Measurements from ENCODE around the gene COL6A6. TPM values are rescaled to one million over a fixed set of nuclear protein-coding genes. Genes with fewer than 3 reads are reported as not detected.

The COL6A6 gene
- total RNA-seq, 4 donors from 2014 or later = under 0.01 TPM; not detected in 2

- no peak for TF ChIP-seq EP300 (IDR thresholded peaks at IDR 0.05; ENCODE audit: low read depth)
- TF ChIP-seq POLR2AphosphoS5 (IDR thresholded peaks at IDR 0.05) = no peak
- no peak for TF ChIP-seq POLR2A (IDR thresholded peaks at IDR 0.05)
- TF ChIP-seq, protein P1, sequence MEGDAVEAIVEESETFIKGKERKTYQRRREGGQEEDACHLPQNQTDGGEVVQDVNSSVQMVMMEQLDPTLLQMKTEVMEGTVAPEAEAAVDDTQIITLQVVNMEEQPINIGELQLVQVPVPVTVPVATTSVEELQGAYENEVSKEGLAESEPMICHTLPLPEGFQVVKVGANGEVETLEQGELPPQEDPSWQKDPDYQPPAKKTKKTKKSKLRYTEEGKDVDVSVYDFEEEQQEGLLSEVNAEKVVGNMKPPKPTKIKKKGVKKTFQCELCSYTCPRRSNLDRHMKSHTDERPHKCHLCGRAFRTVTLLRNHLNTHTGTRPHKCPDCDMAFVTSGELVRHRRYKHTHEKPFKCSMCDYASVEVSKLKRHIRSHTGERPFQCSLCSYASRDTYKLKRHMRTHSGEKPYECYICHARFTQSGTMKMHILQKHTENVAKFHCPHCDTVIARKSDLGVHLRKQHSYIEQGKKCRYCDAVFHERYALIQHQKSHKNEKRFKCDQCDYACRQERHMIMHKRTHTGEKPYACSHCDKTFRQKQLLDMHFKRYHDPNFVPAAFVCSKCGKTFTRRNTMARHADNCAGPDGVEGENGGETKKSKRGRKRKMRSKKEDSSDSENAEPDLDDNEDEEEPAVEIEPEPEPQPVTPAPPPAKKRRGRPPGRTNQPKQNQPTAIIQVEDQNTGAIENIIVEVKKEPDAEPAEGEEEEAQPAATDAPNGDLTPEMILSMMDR (IDR thresholded peaks at IDR 0.05) = no peak
- Histone ChIP-seq H3K36me3 (no peaks in the 10 kb centered on the region), H3K4me3 (no peak overlapping the region), H3K9me3 (no peaks in the 10 kb centered on the region), H3K27me3 (no peaks in the 10 kb centered on the region), H3K27ac (no peak overlapping the region), H3K4me1 (no peaks in the 10 kb centered on the region)
- WGBS, 2 donors (ENCODE audit: low coverage in 1 of 2) = 83% methylated on average over 6 of the region's 6 CpGs; no CpG with 5 or more reads in 1 of the 2 donors
- DNase-seq = no peak
- intact Hi-C loops (cut with DNase I; ENCODE audit: low total_unique reads) = no loop called here
- in situ Hi-C loops (cut with MboI; ENCODE audit: low pct_ligation_motif_present in 1 of 4, low pct_unique_long_range_greater_than_20kb in 1 of 4, low sequenced_read_pairs in 3 of 4) = loop anchor here in 1 of 4 donors (25.0 kb wide), 1 partner anchor 96 kb away; no protein-coding TSS in a partner anchor
These were observed 25.5 kb upstream of the COL6A6 start for GRCh38 chr3:130491431-130491830.

DNA sequence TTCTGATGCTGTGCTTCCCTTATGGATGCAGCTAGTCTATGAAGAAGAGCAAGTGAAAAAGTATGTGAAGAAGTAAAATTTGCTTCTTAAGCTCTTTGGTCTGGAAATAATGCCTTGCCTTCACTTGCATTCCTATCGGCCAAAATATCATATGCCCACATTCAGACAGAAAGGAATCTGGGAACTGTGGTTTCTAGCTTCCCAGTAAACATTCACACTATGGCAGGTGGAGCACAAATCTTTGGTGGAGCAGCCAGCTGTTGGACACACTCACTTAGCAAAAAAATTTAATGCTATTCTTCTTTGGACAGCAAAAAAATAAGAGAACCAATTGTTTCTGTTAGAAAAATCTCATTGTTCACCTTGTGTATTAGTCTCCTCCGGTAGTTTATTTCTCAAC is 12.3 kb upstream of the COL6A6 start:
- Histone ChIP-seq H3K36me3 (no peaks in the 10 kb centered on the region), H3K27ac (no peak overlapping the region), H3K9me3 (no peaks in the 10 kb centered on the region), H3K4me3 (no peak overlapping the region), H3K4me1 (no peaks in the 10 kb centered on the region), H3K27me3 (no peaks in the 10 kb centered on the region)
- in situ Hi-C loops (cut with MboI; ENCODE audit: low pct_ligation_motif_present in 1 of 4, low pct_unique_long_range_greater_than_20kb in 1 of 4, low sequenced_read_pairs in 3 of 4) (no loop called here), intact Hi-C loops (cut with DNase I; ENCODE audit: low total_unique reads) (no loop called here)
- no peak for TF ChIP-seq POLR2A (IDR thresholded peaks at IDR 0.05)
- TF ChIP-seq POLR2AphosphoS5 (IDR thresholded peaks at IDR 0.05) = no peak
- TF ChIP-seq, protein P1 (IDR thresholded peaks at IDR 0.05) = no peak
- no peak for TF ChIP-seq EP300 (IDR thresholded peaks at IDR 0.05; ENCODE audit: low read depth)
- WGBS, 2 donors (ENCODE audit: low coverage in 1 of 2) = 87 to 89% methylated on average over 1 to 2 of the region's 2 CpGs
- no peak for DNase-seq

DNA sequence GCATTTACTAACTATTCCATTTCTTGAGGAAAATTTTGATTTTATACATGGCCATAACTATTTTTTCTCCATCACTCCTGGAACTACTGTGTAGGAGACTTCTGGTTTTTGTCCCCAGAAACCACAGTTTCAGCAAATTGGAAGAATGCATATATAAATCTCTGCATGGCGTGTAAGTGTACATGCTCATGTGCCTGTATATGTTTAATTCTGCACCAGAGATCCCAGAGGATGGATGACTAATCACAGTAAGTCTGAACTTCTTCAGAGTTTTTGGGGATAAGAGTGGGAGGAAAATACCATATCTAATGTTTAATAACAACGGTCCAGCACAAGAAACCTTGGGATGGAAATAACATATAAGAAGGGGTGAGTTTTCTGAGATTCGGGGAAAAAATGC is 10.9 kb upstream of the COL6A6 start:
- 64 to 69% methylated on average over 3 of the region's 3 CpGs for WGBS, 2 donors (ENCODE audit: low coverage in 1 of 2)
- intact Hi-C loops (cut with DNase I; ENCODE audit: low total_unique reads) (no loop called here), in situ Hi-C loops (cut with MboI; ENCODE audit: low pct_ligation_motif_present in 1 of 4, low pct_unique_long_range_greater_than_20kb in 1 of 4, low sequenced_read_pairs in 3 of 4) (no loop called here)
- no peak overlapping the region for H3K4me3 ChIP-seq
- no peaks in the 10 kb centered on the region for H3K27me3 ChIP-seq
- no peak overlapping the region for H3K27ac ChIP-seq
- no peaks in the 10 kb centered on the region for H3K4me1 ChIP-seq
- no peak for TF ChIP-seq POLR2AphosphoS5 (IDR thresholded peaks at IDR 0.05)
- TF ChIP-seq EP300 (IDR thresholded peaks at IDR 0.05; ENCODE audit: low read depth) = no peak
- no peak for TF ChIP-seq POLR2A (IDR thresholded peaks at IDR 0.05)
- TF ChIP-seq, protein P1 (IDR thresholded peaks at IDR 0.05) = no peak
- H3K9me3 ChIP-seq = no peaks in the 10 kb centered on the region
- DNase-seq = no peak
- H3K36me3 ChIP-seq = no peaks in the 10 kb centered on the region

- in situ Hi-C loops (cut with MboI; ENCODE audit: low pct_ligation_motif_present in 1 of 4, low pct_unique_long_range_greater_than_20kb in 1 of 4, low sequenced_read_pairs in 3 of 4) = no loop called here
- Histone ChIP-seq H3K27me3 (no peaks in the 10 kb centered on the region), H3K4me3 (no peak overlapping the region), H3K4me1 (no peaks in the 10 kb centered on the region), H3K36me3 (no peaks in the 10 kb centered on the region), H3K27ac (no peak overlapping the region), H3K9me3 (no peaks in the 10 kb centered on the region)
- WGBS, 2 donors (ENCODE audit: low coverage in 1 of 2) = 77 to 81% methylated on average over 2 of the region's 2 CpGs
- DNase-seq = no peak
- TF ChIP-seq, protein P1 (IDR thresholded peaks at IDR 0.05) = no peak
- TF ChIP-seq POLR2A (IDR thresholded peaks at IDR 0.05) (no peak), EP300 (IDR thresholded peaks at IDR 0.05; ENCODE audit: low read depth) (no peak), POLR2AphosphoS5 (IDR thresholded peaks at IDR 0.05) (no peak)
- intact Hi-C loops (cut with DNase I; ENCODE audit: low total_unique reads) = no loop called here
These were observed 9.2 kb upstream of the COL6A6 start for GRCh38 chr3:130507746-130508145.
